DND-41 (cell line): Measurements from ENCODE around the gene RGL1.

Experiments
- EZH2 ChIP-seq: IDR thresholded peaks from 3 replicates; pipeline ENCODE4 v1.6.1; 2012; ENCODE audit warnings: borderline replicate concordance, low read depth, mild to moderate bottlenecking, moderate library complexity, low read length, inconsistent platforms; ENCODE audit not compliant: severe bottlenecking
- TF ChIP-seq, protein P1 (sequence below): IDR thresholded peaks from 2 replicates; pipeline ENCODE4 v1.5.1; 2012; ENCODE audit warnings: borderline replicate concordance, low read length, moderate library complexity, mild to moderate bottlenecking; ENCODE audit not compliant: poor library complexity, severe bottlenecking; ENCODE audit errors: extremely low read depth

DNA sequence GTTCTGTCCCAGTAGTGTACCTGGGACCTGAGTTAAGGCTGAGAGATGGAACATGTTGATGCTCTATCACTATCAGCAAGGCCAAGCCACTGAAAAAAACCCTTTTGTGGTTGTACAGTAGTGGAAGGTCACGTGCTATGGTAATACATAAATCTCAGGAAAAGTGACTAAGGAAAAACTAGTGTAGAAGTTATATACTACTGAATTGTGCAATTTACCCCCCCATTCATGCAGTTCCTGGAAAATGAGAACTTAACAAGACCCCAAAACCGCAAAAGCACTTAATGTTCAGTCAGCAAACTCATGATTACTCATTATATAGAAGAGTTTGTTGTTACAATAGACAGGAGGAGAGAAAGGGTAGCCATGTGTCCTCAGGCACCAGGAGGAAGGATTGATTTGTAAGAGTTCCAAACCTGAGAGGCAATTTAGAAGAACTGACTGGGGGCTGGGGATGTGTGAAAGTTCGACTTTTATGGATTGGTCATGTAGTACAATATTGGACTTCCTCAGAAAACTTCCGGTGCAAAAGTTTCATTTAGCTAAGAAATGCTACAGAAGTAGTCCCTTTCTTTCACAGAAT is 91.6 kb downstream of the RGL1 start:
- no peak for TF ChIP-seq EZH2
- TF ChIP-seq, protein P1, sequence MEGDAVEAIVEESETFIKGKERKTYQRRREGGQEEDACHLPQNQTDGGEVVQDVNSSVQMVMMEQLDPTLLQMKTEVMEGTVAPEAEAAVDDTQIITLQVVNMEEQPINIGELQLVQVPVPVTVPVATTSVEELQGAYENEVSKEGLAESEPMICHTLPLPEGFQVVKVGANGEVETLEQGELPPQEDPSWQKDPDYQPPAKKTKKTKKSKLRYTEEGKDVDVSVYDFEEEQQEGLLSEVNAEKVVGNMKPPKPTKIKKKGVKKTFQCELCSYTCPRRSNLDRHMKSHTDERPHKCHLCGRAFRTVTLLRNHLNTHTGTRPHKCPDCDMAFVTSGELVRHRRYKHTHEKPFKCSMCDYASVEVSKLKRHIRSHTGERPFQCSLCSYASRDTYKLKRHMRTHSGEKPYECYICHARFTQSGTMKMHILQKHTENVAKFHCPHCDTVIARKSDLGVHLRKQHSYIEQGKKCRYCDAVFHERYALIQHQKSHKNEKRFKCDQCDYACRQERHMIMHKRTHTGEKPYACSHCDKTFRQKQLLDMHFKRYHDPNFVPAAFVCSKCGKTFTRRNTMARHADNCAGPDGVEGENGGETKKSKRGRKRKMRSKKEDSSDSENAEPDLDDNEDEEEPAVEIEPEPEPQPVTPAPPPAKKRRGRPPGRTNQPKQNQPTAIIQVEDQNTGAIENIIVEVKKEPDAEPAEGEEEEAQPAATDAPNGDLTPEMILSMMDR = no peak
